Measurements from ENCODE around the gene PTPN18.

PTPN18 gene

GRCh38 chr2:130372055-130372832 lies 16.4 kb downstream of the PTPN18 start:
- TF ChIP-seq REST (IDR thresholded peaks at IDR 0.05; ENCODE audit: insufficient replicate concordance, low read depth) (no peak), SPI1 (IDR thresholded peaks at IDR 0.05; ENCODE audit: borderline replicate concordance, low read depth) (peak; percentile 13), POLR2AphosphoS5 (IDR thresholded peaks at IDR 0.05; ENCODE audit: low read depth) (peak; percentile 83), CTCF (IDR thresholded peaks at IDR 0.05; ENCODE audit: insufficient read depth, low read length) (peak; percentile 36)
- H3K27ac ChIP-seq (replicated peaks), result peak overlapping the region; percentile 93
- peak; percentile 77 to 81 for DNase-seq (ENCODE audit: low read depth in 1 of 2, low spot score in 1 of 2)
- H3K27me3 ChIP-seq (ENCODE audit: insufficient read depth, poor library complexity, severe bottlenecking), result no peaks in the 10 kb centered on the region
- peak overlapping the region; percentile 77 for H3K4me3 ChIP-seq (replicated peaks; ENCODE audit: insufficient read depth, low read length)

- Histone ChIP-seq H3K27ac (replicated peaks) (peak overlapping the region; percentile 93), H3K27me3 (ENCODE audit: insufficient read depth, poor library complexity, severe bottlenecking) (no peaks in the 10 kb centered on the region), H3K4me3 (replicated peaks; ENCODE audit: insufficient read depth, low read length) (peak overlapping the region; percentile 77)
- TF ChIP-seq POLR2AphosphoS5 (IDR thresholded peaks at IDR 0.05; ENCODE audit: low read depth), result no peak
- no peak for TF ChIP-seq REST (IDR thresholded peaks at IDR 0.05; ENCODE audit: insufficient replicate concordance, low read depth)
- no peak for TF ChIP-seq CTCF (IDR thresholded peaks at IDR 0.05; ENCODE audit: insufficient read depth, low read length)
- no peak for TF ChIP-seq GABPA (IDR thresholded peaks at IDR 0.05; ENCODE audit: low read depth)
- no peak for DNase-seq (ENCODE audit: low read depth in 1 of 2, low spot score in 1 of 2)
Measured at GRCh38 chr2:130372833-130373807, 17.3 kb downstream of the PTPN18 start.

- no peak for DNase-seq (ENCODE audit: low read depth in 1 of 2, low spot score in 1 of 2)
- no peak overlapping the region for H3K27ac ChIP-seq (replicated peaks)
- no peaks in the 10 kb centered on the region for H3K27me3 ChIP-seq (ENCODE audit: insufficient read depth, poor library complexity, severe bottlenecking)
- TF ChIP-seq CTCF (IDR thresholded peaks at IDR 0.05; ENCODE audit: insufficient read depth, low read length) (no peak), POLR2AphosphoS5 (IDR thresholded peaks at IDR 0.05; ENCODE audit: low read depth) (no peak), SPI1 (IDR thresholded peaks at IDR 0.05; ENCODE audit: borderline replicate concordance, low read depth) (no peak), GABPA (IDR thresholded peaks at IDR 0.05; ENCODE audit: low read depth) (no peak), REST (IDR thresholded peaks at IDR 0.05; ENCODE audit: insufficient replicate concordance, low read depth) (no peak)
- no peak overlapping the region for H3K4me3 ChIP-seq (replicated peaks; ENCODE audit: insufficient read depth, low read length)
Measured at GRCh38 chr2:130373808-130374365, 18.0 kb downstream of the PTPN18 start.
